KMS-11 (cell line): Measurements from ENCODE around the gene YBX2.
"Not testable (repeated sequence)": the region's sequence is repeated elsewhere in the genome, so short reads cannot be mapped to it uniquely, and the experiment has no call there.

ENCODE experiments used
- H2AFZ ChIP-seq: fragments of 200-600 bp; sonication (generic); 2 replicates; pipeline ENCODE4 v1.6.1; 2016; ENCODE audit warnings: antibody characterized with exemption, mixed run types, low read depth
- H3K27ac ChIP-seq: fragments of 200-600 bp; sonication (generic); 2 replicates; pipeline ENCODE4 v1.6.1; 2016; ENCODE audit warnings: mild to moderate bottlenecking, mixed run types
- H3K27me3 ChIP-seq: fragments of 200-600 bp; sonication (generic); 2 replicates; pipeline ENCODE4 v1.6.1; 2017; ENCODE audit warnings: mild to moderate bottlenecking, low read depth, mixed run types, moderate library complexity; ENCODE audit not compliant: insufficient read depth
- H3K36me3 ChIP-seq: fragments of 200-600 bp; sonication (generic); 2 replicates; pipeline ENCODE4 v1.6.1; 2017; ENCODE audit warnings: mild to moderate bottlenecking, mixed run types; ENCODE audit not compliant: insufficient read depth
- H3K4me1 ChIP-seq: fragments of 200-600 bp; sonication (generic); 2 replicates; pipeline ENCODE4 v1.6.1; 2016; ENCODE audit warnings: mild to moderate bottlenecking, low read depth, mixed run types; ENCODE audit not compliant: poor library complexity, severe bottlenecking
- H3K4me2 ChIP-seq: fragments of 200-600 bp; sonication (generic); 2 replicates; pipeline ENCODE4 v1.7.0; 2016; ENCODE audit warnings: mild to moderate bottlenecking, mixed run types
- H3K4me3 ChIP-seq: fragments of 200-600 bp; sonication (generic); IDR thresholded peaks from 2 replicates; pipeline ENCODE4 v1.6.1; 2017; ENCODE audit warnings: low read depth, low read length, mixed read lengths; ENCODE audit not compliant: insufficient read depth
- H3K79me2 ChIP-seq: fragments of 200-600 bp; sonication (generic); 2 replicates; pipeline ENCODE4 v1.6.1; 2016; ENCODE audit warnings: low read depth, mixed run types; ENCODE audit not compliant: insufficient read depth
- H3K9ac ChIP-seq: fragments of 200-600 bp; sonication (generic); 2 replicates; pipeline ENCODE4 v1.6.1; 2016; ENCODE audit warnings: mild to moderate bottlenecking, mixed run types
- H4K20me1 ChIP-seq: fragments of 200-600 bp; sonication (generic); 2 replicates; pipeline ENCODE4 v1.6.1; 2016; ENCODE audit warnings: mild to moderate bottlenecking, mixed run types; ENCODE audit not compliant: insufficient read depth
- TF ChIP-seq, protein P1 (sequence below): fragments of 200-600 bp; sonication (generic); conservative IDR thresholded peaks from 2 replicates; pipeline ENCODE4 v1.6.1; 2017; ENCODE audit warnings: low read depth, mild to moderate bottlenecking, antibody characterized with exemption, low read length, moderate library complexity, mixed read lengths

YBX2 gene

DNA sequence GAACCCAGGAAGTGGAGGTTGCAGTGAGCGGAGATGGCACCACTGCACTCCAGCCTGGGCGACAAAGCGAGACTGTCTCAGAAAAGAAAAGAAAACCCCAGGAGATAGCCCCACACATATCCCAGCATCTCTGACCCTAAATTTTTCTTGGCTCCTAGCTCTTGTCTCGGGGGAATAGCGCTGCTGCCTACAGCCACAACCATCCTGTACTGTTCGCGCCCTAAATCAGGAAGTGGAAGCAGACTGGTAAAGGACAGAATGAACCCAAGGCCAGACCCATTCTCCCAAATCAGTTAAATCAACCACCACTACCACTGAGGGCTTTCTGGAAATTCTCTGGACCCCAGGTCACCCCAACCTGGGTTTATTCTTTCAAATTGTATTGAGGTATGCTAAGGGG lies 44.6 kb downstream of the YBX2 start:
- Histone ChIP-seq H3K36me3 (no peaks in the 10 kb centered on the region), H4K20me1 (no peaks in the 10 kb centered on the region), H3K4me1 (no peaks in the 10 kb centered on the region), H3K4me3 (no peak overlapping the region), H3K27me3 (no peaks in the 10 kb centered on the region), H3K4me2 (no peak overlapping the region), H3K9ac (no peak overlapping the region), H2AFZ (no peak overlapping the region), H3K27ac (no peak overlapping the region), H3K79me2 (no peaks in the 10 kb centered on the region)
- TF ChIP-seq, protein P1, sequence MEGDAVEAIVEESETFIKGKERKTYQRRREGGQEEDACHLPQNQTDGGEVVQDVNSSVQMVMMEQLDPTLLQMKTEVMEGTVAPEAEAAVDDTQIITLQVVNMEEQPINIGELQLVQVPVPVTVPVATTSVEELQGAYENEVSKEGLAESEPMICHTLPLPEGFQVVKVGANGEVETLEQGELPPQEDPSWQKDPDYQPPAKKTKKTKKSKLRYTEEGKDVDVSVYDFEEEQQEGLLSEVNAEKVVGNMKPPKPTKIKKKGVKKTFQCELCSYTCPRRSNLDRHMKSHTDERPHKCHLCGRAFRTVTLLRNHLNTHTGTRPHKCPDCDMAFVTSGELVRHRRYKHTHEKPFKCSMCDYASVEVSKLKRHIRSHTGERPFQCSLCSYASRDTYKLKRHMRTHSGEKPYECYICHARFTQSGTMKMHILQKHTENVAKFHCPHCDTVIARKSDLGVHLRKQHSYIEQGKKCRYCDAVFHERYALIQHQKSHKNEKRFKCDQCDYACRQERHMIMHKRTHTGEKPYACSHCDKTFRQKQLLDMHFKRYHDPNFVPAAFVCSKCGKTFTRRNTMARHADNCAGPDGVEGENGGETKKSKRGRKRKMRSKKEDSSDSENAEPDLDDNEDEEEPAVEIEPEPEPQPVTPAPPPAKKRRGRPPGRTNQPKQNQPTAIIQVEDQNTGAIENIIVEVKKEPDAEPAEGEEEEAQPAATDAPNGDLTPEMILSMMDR = no peak

GRCh38 chr17:7249214-7249613 lies 45.2 kb downstream of the YBX2 start:
- no peak overlapping the region for H3K27ac ChIP-seq
- no peaks in the 10 kb centered on the region for H3K79me2 ChIP-seq
- H2AFZ ChIP-seq = no peak overlapping the region
- TF ChIP-seq, protein P1 = no peak
- H3K27me3 ChIP-seq = no peaks in the 10 kb centered on the region
- H3K4me1 ChIP-seq = no peaks in the 10 kb centered on the region
- no peak overlapping the region for H3K9ac ChIP-seq
- no peak overlapping the region for H3K4me2 ChIP-seq
- H3K4me3 ChIP-seq = no peak overlapping the region
- H4K20me1 ChIP-seq = no peaks in the 10 kb centered on the region
- H3K36me3 ChIP-seq = no peaks in the 10 kb centered on the region

DNA sequence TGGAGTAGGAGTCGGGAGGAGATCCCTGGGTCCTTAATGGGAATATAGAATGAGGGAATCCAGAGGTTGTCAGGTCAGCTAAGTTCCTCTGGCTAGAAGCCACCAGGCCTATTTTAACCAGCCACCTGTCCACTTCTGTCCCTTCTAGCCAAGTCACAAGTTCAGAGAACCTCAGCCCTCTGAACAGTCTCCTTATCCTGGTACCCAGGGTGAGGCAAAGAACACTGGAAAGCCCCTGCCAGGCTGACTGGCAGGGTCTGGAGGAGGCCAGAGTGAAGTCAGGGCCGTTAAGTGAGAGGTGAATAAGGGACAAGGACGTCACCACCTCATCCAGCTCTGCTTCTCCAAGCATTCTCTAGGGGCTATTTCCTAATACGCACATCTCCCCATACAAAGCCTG lies 45.6 kb downstream of the YBX2 start:
- no peaks in the 10 kb centered on the region for H3K4me1 ChIP-seq
- no peaks in the 10 kb centered on the region for H3K36me3 ChIP-seq
- TF ChIP-seq, protein P1 = no peak
- H3K4me2 ChIP-seq = no peak overlapping the region
- H3K27ac ChIP-seq = no peak overlapping the region
- H3K79me2 ChIP-seq = no peaks in the 10 kb centered on the region
- no peaks in the 10 kb centered on the region for H4K20me1 ChIP-seq
- H3K9ac ChIP-seq = no peak overlapping the region
- no peaks in the 10 kb centered on the region for H3K27me3 ChIP-seq
- H3K4me3 ChIP-seq = no peak overlapping the region
- H2AFZ ChIP-seq = no peak overlapping the region

DNA sequence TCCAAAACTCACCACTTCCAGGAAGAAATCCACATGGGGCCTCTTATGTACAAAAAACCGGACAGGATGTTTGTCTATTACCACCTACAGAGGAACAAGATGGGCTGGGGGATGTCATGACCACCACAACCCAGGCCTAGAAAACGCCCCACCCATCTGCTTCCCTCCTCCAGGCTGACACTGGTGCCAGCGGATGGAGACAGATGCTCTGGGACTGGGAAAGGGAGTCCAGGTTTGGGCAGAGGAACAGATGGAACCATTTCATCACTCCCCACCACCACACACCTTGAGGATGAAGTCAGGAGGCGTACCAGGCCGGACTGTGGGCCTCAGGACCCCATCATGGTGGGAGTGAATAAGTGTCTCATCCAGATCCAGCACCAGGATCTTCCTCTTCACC lies 47.7 kb downstream of the YBX2 start:
- Histone ChIP-seq H3K36me3 (no peaks in the 10 kb centered on the region), H3K4me1 (no peaks in the 10 kb centered on the region)

GRCh38 chr17:7243838-7244237 lies 50.6 kb downstream of the YBX2 start:
- H3K79me2 ChIP-seq, H3K4me2 ChIP-seq: not testable (repeated sequence)

More for the DNA sequence above, 47.7 kb downstream of the YBX2 start:
- no peak overlapping the region for H3K27ac ChIP-seq
- H2AFZ ChIP-seq = no peak overlapping the region
- TF ChIP-seq, protein P1 = no peak
- no peak overlapping the region for H3K9ac ChIP-seq
- no peaks in the 10 kb centered on the region for H3K79me2 ChIP-seq
- no peak overlapping the region for H3K4me3 ChIP-seq
- H4K20me1 ChIP-seq = no peaks in the 10 kb centered on the region
- no peaks in the 10 kb centered on the region for H3K27me3 ChIP-seq
- H3K4me2 ChIP-seq = no peak overlapping the region

More at GRCh38 chr17:7243838-7244237, 50.6 kb downstream of the YBX2 start:
- not testable (repeated sequence) for H3K4me1 ChIP-seq, H3K9ac ChIP-seq, H3K27me3 ChIP-seq, H3K4me3 ChIP-seq, H3K27ac ChIP-seq, H2AFZ ChIP-seq, H4K20me1 ChIP-seq, H3K36me3 ChIP-seq
